HL-60 (cell line): ENCODE results near the gene DEGS2.

Source experiments
- DNase-seq, 2 experiments: peaks; one replicate each; pipeline ENCODE4 v3.0.0-alpha.2; 2010 to 2020; ENCODE audit warnings: low read depth in 1 of 2, low spot score in 1 of 2
- H3K27ac ChIP-seq: fragments of 250-450 bp; sonication (Bioruptor Pico); replicated peaks from 2 replicates; pipeline ENCODE4 v1.5.1; 2020; ENCODE audit warnings: mild to moderate bottlenecking, moderate library complexity
- H3K27me3 ChIP-seq: fragments of 250-450 bp; sonication (Bioruptor Pico); 2 replicates; pipeline ENCODE4 v1.5.1; 2021; ENCODE audit warnings: mild to moderate bottlenecking, moderate library complexity; ENCODE audit not compliant: insufficient read depth, poor library complexity, severe bottlenecking
- H3K4me3 ChIP-seq: replicated peaks from 2 replicates; pipeline ENCODE4 v1.5.1; 2011; ENCODE audit warnings: mild to moderate bottlenecking, control low read depth, low read length; ENCODE audit not compliant: insufficient read depth
- GABPA ChIP-seq: IDR thresholded peaks from 2 replicates; pipeline ENCODE4 v1.6.1; 2012; ENCODE audit warnings: low read depth
- POLR2AphosphoS5 ChIP-seq: IDR thresholded peaks from 2 replicates; pipeline ENCODE4 v1.6.1; 2012; ENCODE audit warnings: low read depth
- SPI1 ChIP-seq: IDR thresholded peaks from 2 replicates; pipeline ENCODE4 v1.6.1; 2012; ENCODE audit warnings: low read depth, mild to moderate bottlenecking, borderline replicate concordance
- TF ChIP-seq, protein P1 (sequence below): IDR thresholded peaks from one replicate; pipeline ENCODE4 v1.5.1; 2011; ENCODE audit warnings: low read length, control low read depth, inconsistent platforms; ENCODE audit not compliant: insufficient read depth
- TF ChIP-seq, protein P2 (sequence below): IDR thresholded peaks from 2 replicates; pipeline ENCODE4 v1.6.1; 2012; ENCODE audit warnings: low read depth; ENCODE audit not compliant: insufficient replicate concordance

DEGS2 gene

DNA sequence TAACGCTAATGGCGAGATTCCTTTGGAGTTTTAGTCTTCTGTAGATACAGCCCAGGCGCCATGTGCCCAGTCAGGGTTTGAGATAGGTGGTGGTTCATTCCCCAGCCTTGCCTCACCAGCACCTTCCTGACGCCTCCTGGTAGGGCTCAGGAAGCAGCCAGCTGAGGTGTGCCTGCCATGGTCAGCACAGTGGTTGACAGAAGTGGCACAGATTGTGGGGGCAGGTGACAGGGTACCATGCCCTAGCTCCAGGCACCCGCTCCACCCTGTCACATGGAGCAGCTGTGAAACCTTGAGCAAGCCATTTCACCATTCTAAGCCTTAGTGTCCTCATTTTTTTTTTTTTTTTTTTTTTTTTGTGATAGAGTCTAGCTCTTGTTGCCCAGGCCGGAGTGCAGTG lies 48.6 kb downstream of the DEGS2 start:
- Histone ChIP-seq H3K27me3 (no peaks in the 10 kb centered on the region), H3K27ac (no peak overlapping the region), H3K4me3 (no peak overlapping the region)
- no peak for DNase-seq
- TF ChIP-seq, protein P1, sequence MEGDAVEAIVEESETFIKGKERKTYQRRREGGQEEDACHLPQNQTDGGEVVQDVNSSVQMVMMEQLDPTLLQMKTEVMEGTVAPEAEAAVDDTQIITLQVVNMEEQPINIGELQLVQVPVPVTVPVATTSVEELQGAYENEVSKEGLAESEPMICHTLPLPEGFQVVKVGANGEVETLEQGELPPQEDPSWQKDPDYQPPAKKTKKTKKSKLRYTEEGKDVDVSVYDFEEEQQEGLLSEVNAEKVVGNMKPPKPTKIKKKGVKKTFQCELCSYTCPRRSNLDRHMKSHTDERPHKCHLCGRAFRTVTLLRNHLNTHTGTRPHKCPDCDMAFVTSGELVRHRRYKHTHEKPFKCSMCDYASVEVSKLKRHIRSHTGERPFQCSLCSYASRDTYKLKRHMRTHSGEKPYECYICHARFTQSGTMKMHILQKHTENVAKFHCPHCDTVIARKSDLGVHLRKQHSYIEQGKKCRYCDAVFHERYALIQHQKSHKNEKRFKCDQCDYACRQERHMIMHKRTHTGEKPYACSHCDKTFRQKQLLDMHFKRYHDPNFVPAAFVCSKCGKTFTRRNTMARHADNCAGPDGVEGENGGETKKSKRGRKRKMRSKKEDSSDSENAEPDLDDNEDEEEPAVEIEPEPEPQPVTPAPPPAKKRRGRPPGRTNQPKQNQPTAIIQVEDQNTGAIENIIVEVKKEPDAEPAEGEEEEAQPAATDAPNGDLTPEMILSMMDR = no peak

DNA sequence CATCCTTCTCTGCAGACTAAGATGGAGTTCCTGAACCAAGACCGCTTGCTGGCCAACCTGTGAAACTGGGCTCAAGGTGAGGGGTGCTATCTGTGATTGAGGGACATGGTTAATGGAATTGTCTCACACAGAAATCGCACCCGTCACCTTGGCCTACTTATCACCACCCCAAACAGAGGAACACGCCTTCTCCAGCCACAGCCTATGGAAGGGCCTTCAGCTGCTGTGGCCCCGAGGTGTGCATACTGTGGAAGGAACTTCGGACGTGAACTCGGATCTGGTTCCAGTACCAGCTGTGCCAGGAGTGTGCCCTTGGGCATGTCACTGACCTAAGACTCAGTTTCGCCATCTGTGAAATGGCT lies 49.9 kb downstream of the DEGS2 start:
- no peak for TF ChIP-seq GABPA
- TF ChIP-seq, protein P1 = no peak
- no peak for TF ChIP-seq SPI1
- TF ChIP-seq, protein P2, sequence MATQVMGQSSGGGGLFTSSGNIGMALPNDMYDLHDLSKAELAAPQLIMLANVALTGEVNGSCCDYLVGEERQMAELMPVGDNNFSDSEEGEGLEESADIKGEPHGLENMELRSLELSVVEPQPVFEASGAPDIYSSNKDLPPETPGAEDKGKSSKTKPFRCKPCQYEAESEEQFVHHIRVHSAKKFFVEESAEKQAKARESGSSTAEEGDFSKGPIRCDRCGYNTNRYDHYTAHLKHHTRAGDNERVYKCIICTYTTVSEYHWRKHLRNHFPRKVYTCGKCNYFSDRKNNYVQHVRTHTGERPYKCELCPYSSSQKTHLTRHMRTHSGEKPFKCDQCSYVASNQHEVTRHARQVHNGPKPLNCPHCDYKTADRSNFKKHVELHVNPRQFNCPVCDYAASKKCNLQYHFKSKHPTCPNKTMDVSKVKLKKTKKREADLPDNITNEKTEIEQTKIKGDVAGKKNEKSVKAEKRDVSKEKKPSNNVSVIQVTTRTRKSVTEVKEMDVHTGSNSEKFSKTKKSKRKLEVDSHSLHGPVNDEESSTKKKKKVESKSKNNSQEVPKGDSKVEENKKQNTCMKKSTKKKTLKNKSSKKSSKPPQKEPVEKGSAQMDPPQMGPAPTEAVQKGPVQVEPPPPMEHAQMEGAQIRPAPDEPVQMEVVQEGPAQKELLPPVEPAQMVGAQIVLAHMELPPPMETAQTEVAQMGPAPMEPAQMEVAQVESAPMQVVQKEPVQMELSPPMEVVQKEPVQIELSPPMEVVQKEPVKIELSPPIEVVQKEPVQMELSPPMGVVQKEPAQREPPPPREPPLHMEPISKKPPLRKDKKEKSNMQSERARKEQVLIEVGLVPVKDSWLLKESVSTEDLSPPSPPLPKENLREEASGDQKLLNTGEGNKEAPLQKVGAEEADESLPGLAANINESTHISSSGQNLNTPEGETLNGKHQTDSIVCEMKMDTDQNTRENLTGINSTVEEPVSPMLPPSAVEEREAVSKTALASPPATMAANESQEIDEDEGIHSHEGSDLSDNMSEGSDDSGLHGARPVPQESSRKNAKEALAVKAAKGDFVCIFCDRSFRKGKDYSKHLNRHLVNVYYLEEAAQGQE = no peak
- no peak for TF ChIP-seq POLR2AphosphoS5
- H3K4me3 ChIP-seq = no peak overlapping the region
- no peaks in the 10 kb centered on the region for H3K27me3 ChIP-seq
- H3K27ac ChIP-seq = no peak overlapping the region
- DNase-seq = no peak

DNA sequence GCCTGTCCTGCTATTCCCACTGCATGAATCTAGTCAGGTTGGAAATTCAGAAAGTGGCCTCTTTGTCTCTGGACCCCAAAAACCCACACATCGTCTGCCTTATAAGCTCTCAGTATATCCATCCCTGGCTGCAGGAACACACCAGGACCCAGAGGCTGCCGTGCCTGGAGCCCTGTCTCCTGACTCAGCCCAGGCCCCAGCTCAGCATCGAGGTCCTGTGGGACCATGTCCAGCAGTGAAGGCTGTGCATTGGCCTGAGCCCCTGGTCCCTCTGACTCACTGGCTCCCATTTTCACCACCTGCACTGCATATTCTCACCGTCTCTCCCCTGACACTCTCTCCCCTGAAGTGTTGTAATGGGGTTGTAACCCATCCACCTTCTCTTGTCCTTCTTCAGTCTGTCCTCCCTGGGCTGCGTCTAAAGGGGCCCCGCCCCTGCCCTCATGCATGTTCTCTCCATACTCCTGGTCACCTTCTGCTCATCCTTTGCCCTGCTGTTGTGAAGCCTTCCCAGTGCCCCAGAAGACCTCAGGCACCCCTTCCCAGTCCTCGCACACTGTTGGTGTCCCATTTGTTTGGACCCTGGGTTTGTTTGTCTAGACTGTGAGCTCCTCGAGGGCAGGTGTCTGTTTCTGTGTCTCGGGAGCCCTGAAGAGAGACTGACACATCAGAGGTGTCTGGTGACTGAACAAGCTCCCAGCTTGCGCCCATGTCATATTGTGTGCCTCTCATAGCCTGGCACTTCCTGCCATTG lies 50.4 kb downstream of the DEGS2 start:
- no peak for DNase-seq
- no peaks in the 10 kb centered on the region for H3K27me3 ChIP-seq
- TF ChIP-seq SPI1 (no peak), POLR2AphosphoS5 (no peak), GABPA (no peak)
- TF ChIP-seq, protein P2 = no peak
- TF ChIP-seq, protein P1 = no peak
- no peak overlapping the region for H3K27ac ChIP-seq
- no peak overlapping the region for H3K4me3 ChIP-seq
